K562 (cell line): ENCODE results near the gene ITGA7. TPM values are rescaled to one million over a fixed set of nuclear protein-coding genes. Genes with fewer than 3 reads are reported as not detected.

ENCODE experiments used
- ATAC-seq: fragments of 200-7000 bp; cut with Tn5 transposase; 3 replicates; pipeline ENCODE4 v1.9.1; 2020; ENCODE audit warnings: moderate library complexity
- BruUV-seq: library from RNA; stranded (reverse); fragments of 400-500 nt; replicated peaks from 2 replicates; lab custom pipeline; 2021; lab: Mats Ljungman, UMichigan
- CTCF ChIA-PET: fragments of 300-600 bp; formaldehyde crosslinking; extraction: SDS; loops from one replicate; lab custom pipeline; 2021; ENCODE audit warnings: low intra/inter-chr PET ratio; lab: Yijun Ruan, JAX
- POLR2A ChIA-PET: fragments of 300-600, 350-650 bp; sonication (Branson Sonifier 250); formaldehyde crosslinking; extraction: SDS; loops from one replicate; lab custom pipeline; 2021; ENCODE audit warnings: antibody characterized with exemption, inconsistent platforms; lab: Yijun Ruan, JAX
- DNase-seq, 4 experiments: peaks; one replicate each; pipeline versions ENCODE4 v3.0.0 to v3.0.0-alpha.2; 2011 to 2018; ENCODE audit warnings: low spot score in 3 of 4, mixed read lengths in 3 of 4; ENCODE audit errors: extremely low read depth in 1 of 4
- FAIRE-seq: peaks from 2 replicates; lab custom pipeline; 2011; peaks lifted over from hg19 to GRCh38; lab: Jason Lieb, UNC
- H2AFZ ChIP-seq: 2 replicates; pipeline ENCODE4 v1.6.0; 2011; ENCODE audit warnings: low read depth, low read length, control low read depth, inconsistent platforms
- H3K27ac ChIP-seq: fragments of 200-600 bp; 3 replicates; pipeline ENCODE4 v1.8.0; 2011; ENCODE audit warnings: low read depth, mild to moderate bottlenecking, control low read depth, inconsistent platforms, low read length, moderate library complexity, mixed read lengths; ENCODE audit errors: extremely low read depth
- H3K27me3 ChIP-seq, 2 experiments: fragments of 300-600 bp in 1 of 2; 2 replicates in 1 of 2; 3 replicates in 1 of 2; pipeline versions ENCODE4 v1.6.0 to v1.8.0; 2011; ENCODE audit warnings: inconsistent platforms in 2 of 2, low read length in 2 of 2, mild to moderate bottlenecking in 1 of 2, mixed read lengths in 1 of 2, moderate library complexity in 1 of 2; ENCODE audit not compliant: control insufficient read depth in 2 of 2, insufficient read depth in 2 of 2
- H3K36me3 ChIP-seq: fragments of 300-600 bp; 3 replicates; pipeline ENCODE4 v1.8.0; 2011; ENCODE audit warnings: mild to moderate bottlenecking, low read length, inconsistent platforms; ENCODE audit not compliant: control insufficient read depth, insufficient read depth
- H3K4me1 ChIP-seq, 2 experiments: fragments of 200-600 bp in 1 of 2; replicated peaks in 1 of 2; 2 replicates in 1 of 2; 3 replicates in 1 of 2; pipeline versions ENCODE4 v1.5.1 to v1.8.0; 2011; ENCODE audit warnings: inconsistent platforms in 2 of 2, low read length in 2 of 2, mild to moderate bottlenecking in 1 of 2, mixed read lengths in 1 of 2, moderate library complexity in 1 of 2; ENCODE audit not compliant: control insufficient read depth in 2 of 2, insufficient read depth in 2 of 2
- H3K4me2 ChIP-seq: 2 replicates; pipeline ENCODE4 v1.6.1; 2011; ENCODE audit warnings: low read length, control low read depth, inconsistent platforms, mixed read lengths; ENCODE audit not compliant: insufficient read depth
- H3K4me3 ChIP-seq: fragments of 200-600 bp; sonication (generic), shearing (Covaris generic); 2 replicates; pipeline ENCODE4 v1.5.1; 2016; ENCODE audit warnings: control low read depth, inconsistent platforms
- H3K79me2 ChIP-seq: fragments of 200-600 bp; 3 replicates; pipeline ENCODE4 v1.8.0; 2011; ENCODE audit warnings: low read length, inconsistent platforms; ENCODE audit not compliant: control insufficient read depth, insufficient read depth
- H3K9ac ChIP-seq, 2 experiments: 2 replicates each; pipeline versions ENCODE4 v1.6.0 to v1.6.1; 2011; ENCODE audit warnings: low read depth in 2 of 2, low read length in 2 of 2, control low read depth in 1 of 2, inconsistent platforms in 1 of 2, mild to moderate bottlenecking in 1 of 2, mixed read lengths in 1 of 2; ENCODE audit not compliant: insufficient read depth in 1 of 2
- H3K9me1 ChIP-seq: one replicate; pipeline ENCODE4 v1.6.0; 2011; ENCODE audit warnings: inconsistent platforms, mild to moderate bottlenecking, low read length, moderate library complexity; ENCODE audit not compliant: control insufficient read depth, insufficient read depth
- H3K9me3 ChIP-seq: replicated peaks from 2 replicates; pipeline ENCODE4 v1.5.1; 2011; ENCODE audit warnings: low read depth, low read length, inconsistent platforms; ENCODE audit not compliant: control insufficient read depth, insufficient read depth
- H4K20me1 ChIP-seq: replicated peaks from 2 replicates; pipeline ENCODE4 v1.6.1; 2011; ENCODE audit warnings: low read length, inconsistent platforms, mixed read lengths; ENCODE audit not compliant: control insufficient read depth, insufficient read depth
- ATF6 ChIP-seq: sonication (generic); formaldehyde crosslinking; IDR thresholded peaks from 2 replicates; pipeline ENCODE4 v1.4.0; 2020; ENCODE audit warnings: mild to moderate bottlenecking, missing genetic modification reagents
- EGR1 ChIP-seq: fragments of 450-650 bp; conservative IDR thresholded peaks from 2 replicates; pipeline ENCODE4 v1.6.1; 2017; ENCODE audit warnings: mild to moderate bottlenecking
- ETV5 ChIP-seq: sonication (generic); formaldehyde crosslinking; IDR thresholded peaks from 2 replicates; pipeline ENCODE4 v1.4.0; 2020; ENCODE audit warnings: low read depth, mild to moderate bottlenecking, missing genetic modification reagents
- MCM3 ChIP-seq: fragments of 450-650 bp; IDR thresholded peaks from 2 replicates; pipeline ENCODE4 v1.6.1; 2016
- ZNF311 ChIP-seq: fragments of 250-450 bp; sonication (Bioruptor Pico); IDR thresholded peaks from 2 replicates; pipeline ENCODE4 v1.4.0; 2020; ENCODE audit warnings: mild to moderate bottlenecking, moderate library complexity
- ZNF354B ChIP-seq: fragments of 250-450 bp; sonication (Bioruptor Pico); IDR thresholded peaks from 2 replicates; pipeline ENCODE4 v1.4.0; 2020
- in situ Hi-C: fragments of 300-500 bp; cut with MboI; formaldehyde crosslinking; loops from 4 replicates; pipeline ENCODE4 v1.15.0; 2018; ENCODE audit warnings: inconsistent platforms, mixed read lengths
- intact Hi-C: fragments of 100-400 bp; cut with micrococcal nuclease; formaldehyde crosslinking; loops from 2 replicates; pipeline ENCODE4 v1.14.2; 2022
- polyA plus RNA-seq, 8 experiments: library from polyadenylated mRNA; depleted of rRNA in 4 of 8; stranded (reverse) in 5 of 8; unstranded in 3 of 8; fragments of >200 nt; fragmentation: Nextera tagmentation in 2 of 8; fragmentation: Illumina TruSeq in 1 of 8; extraction: Ambion mirVana in 2 of 8; extraction: Trizol in 1 of 8; gene quantifications; 2 replicates each; pipeline versions ENCODE4 v1.2.1 to v1.2.3, GENCODE V29; 2011 to 2014; ENCODE audit warnings: inconsistent platforms in 1 of 8, missing spikeins in 1 of 8
- total RNA-seq, 7 experiments: library from RNA; depleted of rRNA in 6 of 7; stranded (reverse); fragments of >200 nt in 6 of 7; fragmentation: Illumina TruSeq in 2 of 7; extraction: Trizol in 2 of 7; gene quantifications; 2 replicates each; pipeline versions ENCODE4 v1.2.1 to v1.2.3, GENCODE V29; 2011 to 2021; ENCODE audit warnings: low replicate concordance in 1 of 7

The ITGA7 gene
- total and polyA plus RNA-seq, 9 of the 15 experiments (the other 6 are each of a cell fraction or from before 2014, with no cell fraction given), result 0.11 to 2.3 (median 0.56) TPM; not detected in 1

GRCh38 chr12:55688716-55689655 lies 18.7 kb downstream of the ITGA7 start (continued):
- no peak for TF ChIP-seq ATF6 (CRISPR knock-in tag)
- TF ChIP-seq MCM3, result no peak
- TF ChIP-seq ZNF311 (CRISPR knock-in tag), result no peak
- TF ChIP-seq ETV5, result no peak
- TF ChIP-seq ZNF354B (CRISPR knock-in tag), result no peak

- ATAC-seq (no peak), DNase-seq (no peak)
- intact Hi-C loops, result no loop called here
Observed at GRCh38 chr12:55687746-55688145, 20.0 kb downstream of the ITGA7 start.

More at GRCh38 chr12:55687746-55688145, 20.0 kb downstream of the ITGA7 start:
- Histone ChIP-seq H3K4me3 (no peak overlapping the region), H3K9me3 (no peaks in the 10 kb centered on the region), H3K27ac (no peak overlapping the region), H3K36me3 (no peaks in the 10 kb centered on the region), H3K27me3 (peaks cover 40 to 51% of the 10 kb centered on the region in 2 experiments), H2AFZ (no peak overlapping the region), H3K9me1 (no peaks in the 10 kb centered on the region), H3K9ac (no peak overlapping the region), H4K20me1 (no peaks in the 10 kb centered on the region), H3K4me2 (no peak overlapping the region), H3K79me2 (no peaks in the 10 kb centered on the region), H3K4me1 (no peaks in the 10 kb centered on the region)
- BruUV-seq, result no TSS peak
- FAIRE-seq, result no peak
- in situ Hi-C loops, result no loop called here
- TF ChIP-seq ETV5, result no peak
- TF ChIP-seq EGR1, result peak; percentile 34; the same call in 1 of the 2 replicates
- ChIA-PET CTCF (no interaction called here), POLR2A (no interaction called here)
